Embryonic facial prominence (tissue), 1 donor: ENCODE data around the gene TULP1.
"Not testable (repeated sequence)": the region's sequence is repeated elsewhere in the genome, so short reads cannot be mapped to it uniquely, and the experiment has no call there.

Experiments
- DNase-seq: peaks from one replicate; pipeline ENCODE4 v3.0.0-alpha.2; 2016; ENCODE audit errors: extremely low spot score

The TULP1 gene

GRCh38 chr6:35512740-35513139, at the start of gene TULP1:
Gene TULP1 (minus strand): TSS chr6:35512896. CDS start chr6:35512858, 38 bp downstream.
- DNase-seq: no peak

- no peak for DNase-seq
Measured at GRCh38 chr6:35562060-35562459, 49.4 kb upstream of the TULP1 start.

- DNase-seq: no peak
Measured at GRCh38 chr6:35561113-35561512, 48.4 kb upstream of the TULP1 start.

GRCh38 chr6:35558571-35558970, 45.9 kb upstream of the TULP1 start:
- DNase-seq: no peak

GRCh38 chr6:35557239-35557638, 44.5 kb upstream of the TULP1 start:
- DNase-seq: no peak

- no peak for DNase-seq
Measured at GRCh38 chr6:35554811-35555210, 42.1 kb upstream of the TULP1 start.

GRCh38 chr6:35553315-35553714, 40.6 kb upstream of the TULP1 start:
- no peak for DNase-seq

- DNase-seq: no peak
Measured at GRCh38 chr6:35552285-35552917, 39.7 kb upstream of the TULP1 start.

GRCh38 chr6:35550437-35550836, 37.7 kb upstream of the TULP1 start:
- no peak for DNase-seq

GRCh38 chr6:35547676-35548075, 35.0 kb upstream of the TULP1 start:
- no peak for DNase-seq

GRCh38 chr6:35544769-35545361, 32.2 kb upstream of the TULP1 start:
- no peak for DNase-seq

GRCh38 chr6:35543459-35544193, 30.9 kb upstream of the TULP1 start:
- no peak for DNase-seq

GRCh38 chr6:35541836-35542235, 29.1 kb upstream of the TULP1 start:
- no peak for DNase-seq

GRCh38 chr6:35539223-35539622, 26.5 kb upstream of the TULP1 start:
- DNase-seq: no peak

- DNase-seq: not testable (repeated sequence)
Measured at GRCh38 chr6:35535847-35536246, 23.2 kb upstream of the TULP1 start.

GRCh38 chr6:35534407-35535170, 21.9 kb upstream of the TULP1 start:
- DNase-seq: peak; percentile 56

GRCh38 chr6:35533981-35534380, 21.3 kb upstream of the TULP1 start:
- no peak for DNase-seq

GRCh38 chr6:35532126-35532525, 19.4 kb upstream of the TULP1 start:
- no peak for DNase-seq

GRCh38 chr6:35524380-35525020, 11.8 kb upstream of the TULP1 start:
- no peak for DNase-seq

GRCh38 chr6:35522660-35523658, 10.3 kb upstream of the TULP1 start:
- DNase-seq: no peak

- no peak for DNase-seq
Measured at GRCh38 chr6:35522151-35522550, 9.5 kb upstream of the TULP1 start.
